ENCODE results near the gene HAUS7.

The HAUS7 gene

GRCh38 chrX:153475751-153476281 is 5.4 kb upstream of the HAUS7 start:
- no peak for DNase-seq

DNA sequence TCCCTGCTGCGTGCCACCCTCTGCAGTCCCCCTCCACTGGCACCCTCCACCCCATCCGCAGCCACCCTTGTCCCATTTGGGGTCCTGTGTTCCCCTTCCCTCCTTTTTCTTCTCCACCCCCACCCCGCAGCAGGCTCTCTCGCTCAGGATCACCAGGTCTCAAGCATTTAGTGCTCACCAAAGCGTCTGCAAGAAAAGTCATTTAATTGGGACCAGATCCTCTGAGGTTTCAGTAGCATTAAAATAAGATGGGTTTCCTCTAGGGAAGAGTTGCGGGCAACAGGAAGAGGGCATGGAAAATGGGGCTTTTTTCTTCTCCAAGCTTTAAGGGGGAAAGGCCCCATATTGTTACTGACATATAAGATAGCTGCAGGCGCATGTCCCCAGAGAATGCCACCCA is 4.9 kb upstream of the HAUS7 start:
- no peak for DNase-seq

DNA sequence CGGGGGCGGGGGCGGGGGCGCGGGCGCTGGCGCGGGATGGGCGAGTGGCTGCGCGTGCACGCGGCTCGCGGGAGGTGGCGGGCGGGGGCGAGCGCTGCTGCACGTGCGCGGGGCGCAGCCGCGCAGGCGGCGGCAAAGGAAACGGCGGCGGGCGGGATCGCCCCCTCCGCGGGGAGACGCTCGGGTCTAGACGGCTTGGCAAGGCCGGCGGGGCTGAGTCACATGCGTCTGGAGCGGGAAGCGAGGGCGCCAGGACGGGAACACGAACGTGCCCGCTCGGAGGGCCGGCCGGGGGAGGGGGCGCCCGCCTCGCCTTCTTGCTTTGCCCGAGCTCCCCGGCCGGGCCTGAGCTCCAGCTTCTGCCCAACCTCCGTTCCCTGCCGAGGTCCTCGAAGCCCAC is 4.3 kb upstream of the HAUS7 start:
- no peak for DNase-seq

- DNase-seq: no peak
Measured at GRCh38 chrX:153474266-153474665, 3.9 kb upstream of the HAUS7 start.

- DNase-seq: no peak
Measured at GRCh38 chrX:153473126-153473525, 2.8 kb upstream of the HAUS7 start.

DNA sequence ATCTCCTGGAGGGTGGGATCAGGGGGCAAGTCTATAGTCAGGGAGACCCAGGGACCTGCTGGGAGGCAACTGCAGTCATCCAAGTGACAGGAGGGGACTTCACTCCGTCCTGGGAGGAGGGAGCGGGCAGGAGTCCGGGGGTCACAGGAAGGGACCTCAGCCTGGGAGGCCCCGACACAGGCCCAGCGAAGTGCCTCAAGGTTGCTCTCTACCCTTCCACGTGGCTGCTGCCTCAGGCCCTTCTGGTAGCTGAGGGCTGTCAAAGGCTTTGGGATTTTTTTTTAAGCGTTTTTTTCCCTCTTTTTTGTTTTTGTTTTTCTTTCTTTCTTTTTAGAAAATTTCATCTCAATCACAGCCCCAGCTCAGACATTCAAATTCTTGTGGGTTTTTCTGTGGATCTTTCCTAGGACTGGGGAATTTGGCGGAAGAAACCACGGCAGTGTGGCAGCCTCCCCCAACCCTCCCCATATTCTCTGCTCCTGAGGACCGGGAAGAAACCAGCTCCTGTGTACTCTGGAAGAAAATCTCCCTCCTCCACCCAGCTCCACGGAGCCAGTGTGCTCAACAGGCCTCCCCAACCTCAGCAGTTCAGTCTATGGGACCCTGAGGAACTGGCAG is 1.4 kb upstream of the HAUS7 start:
- no peak for DNase-seq

DNA sequence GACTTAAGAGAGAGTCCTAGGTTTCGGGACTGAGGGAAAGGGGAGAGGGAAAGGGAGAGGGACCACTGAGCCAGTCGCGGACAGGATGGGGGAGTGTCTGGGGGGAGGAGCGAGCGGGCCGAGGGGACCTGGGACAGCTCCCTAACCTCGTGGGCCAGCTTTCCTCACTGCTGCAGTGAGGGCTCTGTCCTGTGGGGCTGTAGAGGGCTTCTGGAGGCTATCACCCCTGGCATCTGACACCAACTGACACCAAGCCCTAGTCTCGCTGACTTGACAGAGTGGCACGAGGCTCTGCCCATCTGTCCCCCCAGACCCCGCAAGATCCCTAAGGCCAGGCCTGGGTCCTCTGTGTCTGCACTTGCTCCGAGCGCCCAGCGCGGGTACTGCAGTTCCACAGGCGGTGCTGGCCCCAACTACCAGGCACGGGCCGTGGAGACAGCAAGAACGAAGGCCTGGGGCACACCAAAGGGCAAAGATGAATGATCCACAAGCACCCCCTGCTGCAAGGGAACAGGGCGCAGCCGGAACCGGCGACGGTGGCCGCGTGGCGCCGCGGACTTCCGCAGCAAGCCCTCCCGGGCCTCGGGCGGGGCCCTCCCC is 465 bp downstream of the HAUS7 start:
- DNase-seq: no peak

DNA sequence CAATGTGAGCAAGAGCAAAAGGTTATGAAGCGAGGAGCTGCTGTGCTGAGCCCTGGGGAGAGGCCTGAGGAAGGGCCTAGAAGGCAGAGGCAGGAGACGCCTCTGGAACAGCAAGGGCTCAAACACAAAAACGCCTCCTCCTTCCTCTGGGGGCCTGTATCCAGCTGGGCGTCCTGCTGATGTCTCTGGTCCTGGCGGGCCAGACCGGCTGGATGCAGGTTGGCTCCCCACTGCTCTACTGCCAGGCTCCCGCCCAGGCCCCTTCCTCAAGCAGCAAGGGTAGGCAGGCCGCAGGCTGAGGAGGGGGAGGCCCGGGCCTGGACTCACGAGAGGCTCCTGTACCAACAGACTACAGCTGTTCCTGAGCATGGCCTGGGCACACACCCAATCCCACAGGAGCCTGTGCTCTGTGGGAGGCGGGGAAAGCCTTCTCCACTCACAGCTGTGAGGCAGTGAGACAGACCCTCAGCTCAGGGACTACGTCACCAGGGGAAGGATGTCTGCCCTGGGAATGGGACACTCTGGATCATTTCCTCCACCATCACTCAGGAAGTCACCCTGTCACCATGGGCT is 2.3 kb downstream of the HAUS7 start:
- DNase-seq: no peak

DNA sequence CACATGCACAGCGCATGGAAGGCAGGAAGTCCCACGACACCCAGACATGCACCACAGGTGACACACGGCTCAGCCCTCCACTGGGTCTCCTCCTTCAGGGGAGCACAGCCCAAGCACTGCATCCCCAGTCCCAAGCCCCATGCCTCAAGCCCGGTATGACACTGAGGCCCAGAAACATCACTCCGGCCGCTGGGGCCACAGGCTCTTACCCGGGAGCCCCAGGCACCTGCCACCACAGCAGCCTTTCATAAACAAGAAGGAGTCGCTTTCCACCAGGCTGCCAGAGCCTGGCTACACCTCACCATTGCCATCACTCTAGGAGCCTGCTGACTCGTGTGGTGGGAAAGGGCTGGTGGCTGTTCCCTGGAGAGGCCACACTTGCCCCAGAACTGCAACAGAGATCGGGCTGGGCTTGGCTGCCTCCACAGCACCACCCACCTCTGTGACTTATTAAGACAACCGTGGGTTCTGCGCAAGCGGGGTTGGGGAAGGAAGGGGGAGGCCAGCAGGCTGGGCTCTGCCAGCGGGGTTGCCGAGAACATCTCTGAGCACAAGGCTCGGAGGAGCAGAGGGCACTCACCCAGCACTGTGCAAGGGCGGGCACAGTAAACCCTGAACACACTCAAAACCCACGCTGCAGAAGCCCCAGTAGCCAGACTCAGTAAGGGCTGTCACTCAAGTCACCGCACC is 4.5 kb downstream of the HAUS7 start:
- no peak for DNase-seq

DNA sequence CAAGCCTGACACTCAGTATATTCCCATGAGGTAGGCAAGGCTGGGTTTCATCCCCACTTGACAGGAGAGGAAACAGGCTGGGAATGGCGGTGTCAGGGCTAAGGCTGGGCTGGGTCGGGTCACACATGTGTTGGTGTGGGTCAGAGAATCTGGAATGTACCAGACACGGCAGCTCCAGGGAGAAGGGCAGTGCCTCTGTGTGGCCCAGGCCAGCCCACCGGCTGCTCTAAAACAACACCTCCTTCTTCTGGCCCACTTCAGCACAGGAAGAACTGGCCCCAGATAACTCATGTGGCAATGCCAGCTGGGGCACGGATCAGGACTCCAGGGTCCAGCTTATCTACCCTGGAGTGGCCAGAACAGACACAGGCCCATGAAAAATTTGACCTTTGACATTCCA is 6.3 kb downstream of the HAUS7 start:
- DNase-seq: no peak

GRCh38 chrX:153463556-153463955 is 6.8 kb downstream of the HAUS7 start:
- no peak for DNase-seq

GRCh38 chrX:153463031-153463430 is 7.3 kb downstream of the HAUS7 start:
- no peak for DNase-seq

- no peak for DNase-seq
Measured at GRCh38 chrX:153462291-153462690, 8.1 kb downstream of the HAUS7 start.

- peak; percentile 6 to 23 for DNase-seq
Measured at GRCh38 chrX:153460826-153461225, 9.6 kb downstream of the HAUS7 start.

DNA sequence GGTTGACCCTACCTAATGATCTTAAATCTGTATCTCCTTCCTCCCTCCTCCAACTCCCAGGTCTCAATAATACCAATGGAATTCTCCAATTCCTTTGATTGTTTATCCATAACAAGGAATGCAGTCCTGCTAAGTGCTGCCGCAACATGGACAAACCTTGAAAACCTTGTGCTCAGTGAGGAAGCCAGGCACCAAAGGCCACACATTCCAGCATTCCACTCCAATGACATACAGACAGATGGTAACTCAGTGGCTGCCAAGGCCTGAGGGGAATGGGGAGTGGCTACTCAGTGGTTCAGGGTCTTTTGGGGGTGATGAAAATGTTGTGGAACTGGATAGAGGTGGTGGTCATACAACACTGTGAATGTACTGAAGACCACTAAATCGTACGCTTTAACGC is 10.4 kb downstream of the HAUS7 start:
- DNase-seq: no peak

GRCh38 chrX:153458476-153458875 is 11.9 kb downstream of the HAUS7 start:
- DNase-seq: no peak

- no peak for DNase-seq
Measured at GRCh38 chrX:153457827-153458466, 12.4 kb downstream of the HAUS7 start.

DNA sequence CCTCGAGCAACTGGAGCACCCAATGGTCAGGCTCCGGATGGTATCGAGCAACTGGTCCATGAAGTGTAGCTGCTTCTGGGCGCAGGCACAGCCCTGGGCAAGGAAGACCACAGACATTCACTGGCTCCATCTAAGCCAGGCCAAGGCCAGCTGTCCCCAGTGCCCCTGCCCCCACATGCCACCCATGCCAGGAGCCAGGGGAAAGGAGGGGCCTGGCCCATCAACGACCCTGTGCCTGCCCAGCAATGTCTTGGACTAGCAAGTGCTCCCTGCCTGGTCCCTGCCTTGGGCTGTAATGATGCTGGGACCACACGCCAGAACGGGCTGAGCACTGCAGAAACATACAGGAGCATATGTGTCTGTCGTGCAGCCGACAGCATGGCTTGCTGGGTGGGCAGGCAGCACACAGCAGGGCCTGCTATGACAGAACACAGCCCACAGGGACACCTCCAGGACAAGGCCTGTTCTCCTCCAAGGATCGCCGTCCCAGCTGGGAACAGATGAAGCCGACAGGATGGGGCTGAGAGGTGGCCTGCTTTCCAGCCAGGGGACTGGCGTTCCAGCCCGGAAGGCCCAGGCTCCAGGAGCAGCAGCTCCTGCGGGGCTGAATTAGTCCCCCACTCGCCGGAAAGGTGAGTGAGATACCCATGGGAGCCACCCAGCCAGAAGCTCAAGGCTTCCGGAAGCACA is 13.1 kb downstream of the HAUS7 start:
- DNase-seq: no peak

DNA sequence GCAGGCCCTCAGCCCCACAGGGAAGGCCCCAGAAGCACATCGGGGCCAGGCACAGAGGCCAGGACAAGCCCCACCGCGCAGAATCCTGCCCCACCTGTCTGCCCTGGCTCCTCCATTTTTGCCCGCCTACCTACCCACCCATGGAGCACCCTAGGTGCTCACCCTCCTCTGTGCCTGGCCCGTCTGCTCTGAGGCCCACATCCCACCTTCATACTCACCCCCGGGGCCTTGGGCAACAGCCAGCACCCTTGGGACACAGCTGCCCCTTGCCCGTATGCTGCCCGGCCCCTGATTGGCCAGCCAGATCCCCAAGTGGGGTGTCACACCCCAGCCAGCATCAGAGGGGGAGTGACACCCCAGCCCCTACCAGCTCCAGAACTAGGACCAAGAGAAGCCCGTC is 13.7 kb downstream of the HAUS7 start:
- no peak for DNase-seq

DNA sequence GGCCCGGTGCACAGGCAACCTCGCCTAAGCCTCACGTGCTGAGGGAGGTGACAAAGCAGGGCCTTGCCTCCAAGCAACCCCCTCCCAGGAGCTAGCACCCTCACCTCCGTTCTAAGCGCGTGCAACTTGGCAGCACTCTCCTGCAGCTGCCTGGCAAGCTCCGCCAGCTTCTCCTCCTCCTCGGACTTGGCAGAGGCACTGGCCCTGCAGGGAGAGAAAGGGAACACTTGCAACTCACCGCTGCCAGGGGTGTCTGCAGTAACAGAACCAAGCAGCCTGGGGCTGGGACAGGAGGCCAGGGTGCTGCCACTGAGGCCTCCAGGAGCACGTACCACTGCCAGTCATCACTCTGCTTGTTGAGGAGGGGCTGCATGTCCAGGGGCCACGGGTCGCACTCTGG is 14.2 kb downstream of the HAUS7 start:
- no peak for DNase-seq

- no peak for DNase-seq
Measured at GRCh38 chrX:153455571-153455970, 14.8 kb downstream of the HAUS7 start.

- no peak for DNase-seq
Measured at GRCh38 chrX:153454901-153455550, 15.3 kb downstream of the HAUS7 start.
